Activated B cell treated with CpG ODN at 0.5 μM for 24 hours (primary cell): ENCODE data around the gene RTCA. TPM values are rescaled to one million over a fixed set of nuclear protein-coding genes. Genes with fewer than 3 reads are reported as not detected.

Experiments used
- ATAC-seq: fragments of 200-7000 bp; cut with Tn5 transposase; one replicate; pipeline ENCODE4 v1.10.0; 2021; ENCODE audit warnings: low read depth, mild to moderate bottlenecking, moderate library complexity
- CTCF ChIA-PET: fragments of 350-600 bp; sonication (Branson Sonifier 250); formaldehyde crosslinking; loops from one replicate; lab custom pipeline; 2021; ENCODE audit warnings: antibody characterized with exemption; lab: Charles Lee
- POLR2A ChIA-PET: fragments of 350-600 bp; sonication (Branson Sonifier 250); formaldehyde crosslinking; loops from one replicate; lab custom pipeline; 2021; ENCODE audit warnings: antibody characterized with exemption; lab: Charles Lee
- DNase-seq: peaks from one replicate; pipeline ENCODE4 v3.0.0; 2022
- H3K27ac Mint-ChIP-seq: one replicate; pipeline ENCODE4 v1.8.0; 2020; ENCODE audit warnings: mixed read lengths
- H3K27me3 Mint-ChIP-seq: one replicate; pipeline ENCODE4 v1.8.0; 2021; ENCODE audit warnings: mixed read lengths
- H3K36me3 Mint-ChIP-seq: one replicate; pipeline ENCODE4 v1.8.0; 2021; ENCODE audit warnings: low read depth, mixed read lengths
- H3K4me1 Mint-ChIP-seq: one replicate; pipeline ENCODE4 v1.8.0; 2021; ENCODE audit warnings: mixed read lengths
- H3K4me3 Mint-ChIP-seq: one replicate; pipeline ENCODE4 v1.8.0; 2020; ENCODE audit warnings: mild to moderate bottlenecking, mixed read lengths
- H3K9me3 Mint-ChIP-seq: one replicate; pipeline ENCODE4 v1.8.0; 2020; ENCODE audit warnings: mixed read lengths
- intact Hi-C: fragments of 100-400 bp; cut with micrococcal nuclease; formaldehyde crosslinking; loops from one replicate; pipeline ENCODE4 v1.15.1; 2024
- total RNA-seq: library from RNA; stranded (reverse); gene quantifications from 2 replicates; pipeline ENCODE4 v1.2.3, GENCODE V29; 2022
- TF ChIP-seq, protein P1 (sequence below): fragments of 200-600 bp; IDR thresholded peaks from one replicate; pipeline ENCODE4 v1.8.0; 2022; ENCODE audit warnings: antibody characterized with exemption, mild to moderate bottlenecking

The RTCA gene
- total RNA-seq, 1 donor from 2014 or later, result 34.5 TPM

- no peak for ATAC-seq
- H3K4me3 Mint-ChIP-seq, result no peak overlapping the region
- no peak overlapping the region for H3K27ac Mint-ChIP-seq
Measured at GRCh38 chr1:100306735-100307313, 40.8 kb downstream of the RTCA start.

GRCh38 chr1:100308777-100309176 is 42.8 kb downstream of the RTCA start:
- Mint-ChIP-seq H3K36me3 (no peaks in the 10 kb centered on the region), H3K4me1 (no peaks in the 10 kb centered on the region), H3K27me3 (no peaks in the 10 kb centered on the region), H3K9me3 (peaks cover 6% of the 10 kb centered on the region), H3K27ac (no peak overlapping the region), H3K4me3 (no peak overlapping the region)
- DNase-seq, result no peak
- intact Hi-C loops, result no loop called here
- POLR2A ChIA-PET, result no interaction called here
- TF ChIP-seq, protein P1, sequence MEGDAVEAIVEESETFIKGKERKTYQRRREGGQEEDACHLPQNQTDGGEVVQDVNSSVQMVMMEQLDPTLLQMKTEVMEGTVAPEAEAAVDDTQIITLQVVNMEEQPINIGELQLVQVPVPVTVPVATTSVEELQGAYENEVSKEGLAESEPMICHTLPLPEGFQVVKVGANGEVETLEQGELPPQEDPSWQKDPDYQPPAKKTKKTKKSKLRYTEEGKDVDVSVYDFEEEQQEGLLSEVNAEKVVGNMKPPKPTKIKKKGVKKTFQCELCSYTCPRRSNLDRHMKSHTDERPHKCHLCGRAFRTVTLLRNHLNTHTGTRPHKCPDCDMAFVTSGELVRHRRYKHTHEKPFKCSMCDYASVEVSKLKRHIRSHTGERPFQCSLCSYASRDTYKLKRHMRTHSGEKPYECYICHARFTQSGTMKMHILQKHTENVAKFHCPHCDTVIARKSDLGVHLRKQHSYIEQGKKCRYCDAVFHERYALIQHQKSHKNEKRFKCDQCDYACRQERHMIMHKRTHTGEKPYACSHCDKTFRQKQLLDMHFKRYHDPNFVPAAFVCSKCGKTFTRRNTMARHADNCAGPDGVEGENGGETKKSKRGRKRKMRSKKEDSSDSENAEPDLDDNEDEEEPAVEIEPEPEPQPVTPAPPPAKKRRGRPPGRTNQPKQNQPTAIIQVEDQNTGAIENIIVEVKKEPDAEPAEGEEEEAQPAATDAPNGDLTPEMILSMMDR, result no peak
- no peak for ATAC-seq
- CTCF ChIA-PET, result no interaction called here

More at GRCh38 chr1:100306735-100307313, 40.8 kb downstream of the RTCA start:
- Mint-ChIP-seq H3K4me1 (no peaks in the 10 kb centered on the region), H3K27me3 (no peaks in the 10 kb centered on the region), H3K36me3 (no peaks in the 10 kb centered on the region), H3K9me3 (peaks cover 6% of the 10 kb centered on the region)
- ChIA-PET POLR2A (no interaction called here), CTCF (no interaction called here)
- TF ChIP-seq, protein P1, result no peak
- intact Hi-C loops, result no loop called here
- DNase-seq, result no peak

- TF ChIP-seq, protein P1, result no peak
- H3K4me1 Mint-ChIP-seq, result peaks cover 3% of the 10 kb centered on the region
- ATAC-seq (no peak), DNase-seq (no peak)
- intact Hi-C loops, result no loop called here
- H3K27me3 Mint-ChIP-seq, result no peaks in the 10 kb centered on the region
- H3K36me3 Mint-ChIP-seq, result no peaks in the 10 kb centered on the region
- H3K4me3 Mint-ChIP-seq, result no peak overlapping the region
- peaks cover 6% of the 10 kb centered on the region for H3K9me3 Mint-ChIP-seq
- CTCF ChIA-PET, result no interaction called here
- no peak overlapping the region for H3K27ac Mint-ChIP-seq
- POLR2A ChIA-PET, result no interaction called here
Measured at GRCh38 chr1:100309863-100310262, 43.8 kb downstream of the RTCA start.

DNA sequence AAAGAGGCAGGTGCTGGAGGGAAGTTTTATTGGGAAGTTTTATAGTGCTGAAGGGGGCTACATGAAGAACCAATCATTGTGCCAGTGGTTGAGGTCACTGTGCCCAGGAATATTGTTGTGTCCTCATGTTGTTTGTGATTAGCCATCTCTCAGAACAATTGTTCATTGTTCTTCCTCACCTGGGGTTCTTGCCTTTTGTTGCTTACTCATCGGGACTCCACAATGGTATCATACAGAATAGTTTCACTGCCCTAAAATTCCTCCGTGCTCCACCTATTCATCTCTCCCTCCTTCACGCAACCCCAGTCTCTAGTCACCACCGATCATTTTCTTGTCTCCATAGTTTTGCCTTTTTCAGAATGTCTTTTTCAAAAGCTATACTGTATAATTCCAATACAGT is 47.4 kb downstream of the RTCA start:
- Mint-ChIP-seq H3K36me3 (no peaks in the 10 kb centered on the region), H3K27me3 (peaks cover 2% of the 10 kb centered on the region), H3K4me1 (peaks cover 3% of the 10 kb centered on the region), H3K9me3 (peaks cover 19% of the 10 kb centered on the region), H3K27ac (no peak overlapping the region), H3K4me3 (no peak overlapping the region)
- ATAC-seq, result no peak
- TF ChIP-seq, protein P1, result no peak
- CTCF ChIA-PET, result no interaction called here
- POLR2A ChIA-PET, result no interaction called here
- DNase-seq, result no peak
- intact Hi-C loops, result no loop called here

DNA sequence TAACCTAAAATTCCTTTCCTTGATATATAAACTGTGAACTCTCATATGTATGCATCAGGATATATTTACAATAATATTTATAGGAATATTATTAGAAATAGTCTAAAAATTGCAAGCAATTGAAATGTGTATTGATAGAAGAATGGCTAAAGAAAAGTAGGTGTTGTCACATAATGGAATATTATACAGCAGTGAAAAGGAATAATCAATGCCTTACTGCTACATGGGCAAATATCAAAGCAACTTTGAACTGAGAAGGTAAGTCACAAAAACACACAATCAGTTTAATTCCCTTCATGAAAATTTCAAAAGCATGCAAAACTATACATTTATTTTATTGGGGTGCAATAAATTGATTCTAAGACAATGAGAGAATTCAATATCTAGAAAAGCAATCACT is 50.6 kb downstream of the RTCA start:
- peaks cover 5% of the 10 kb centered on the region for H3K36me3 Mint-ChIP-seq
- no peak for DNase-seq
- intact Hi-C loops, result no loop called here
- ChIA-PET CTCF (no interaction called here), POLR2A (no interaction called here)
- ATAC-seq, result no peak
- H3K4me1 Mint-ChIP-seq, result peaks cover 3% of the 10 kb centered on the region
- TF ChIP-seq, protein P1, result no peak
- H3K9me3 Mint-ChIP-seq, result peaks cover 27% of the 10 kb centered on the region
- H3K27ac Mint-ChIP-seq, result no peak overlapping the region
- H3K27me3 Mint-ChIP-seq, result peaks cover 2% of the 10 kb centered on the region
- no peak overlapping the region for H3K4me3 Mint-ChIP-seq
